HEK293 (cell line): ENCODE measurements around the gene TMEM140.

ENCODE experiments used
- ZBTB7A ChIP-seq: fragments of 450-650 bp; formaldehyde crosslinking; IDR thresholded peaks from 2 replicates; pipeline ENCODE4 v1.5.1; 2016; ENCODE audit warnings: low read depth, missing biosample characterization, missing genetic modification characterization
- TF ChIP-seq, protein P1 (sequence below): fragments of 450-650 bp; formaldehyde crosslinking; IDR thresholded peaks from 2 replicates; pipeline ENCODE4 v1.5.1; 2016; ENCODE audit warnings: missing biosample characterization, missing genetic modification characterization

DNA sequence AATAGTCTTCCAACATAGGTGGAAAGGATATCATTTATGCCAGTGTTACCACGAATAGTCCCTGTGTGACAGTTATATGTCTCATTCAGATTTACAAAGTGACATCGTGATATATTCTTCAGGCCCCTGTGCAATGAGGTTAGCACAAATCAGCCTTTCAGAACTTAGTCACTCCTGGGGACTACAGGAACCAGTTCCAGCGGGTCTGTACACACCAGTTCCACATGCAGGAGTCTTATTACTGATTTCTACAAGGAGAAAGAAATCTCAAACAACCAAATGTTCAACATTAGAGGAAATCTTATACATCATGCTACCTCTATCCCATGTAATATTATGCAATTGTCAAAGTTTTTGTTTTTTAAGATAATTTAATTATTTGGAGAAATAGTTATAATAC, 67.8 kb downstream of the TMEM140 start:
- TF ChIP-seq, protein P1, sequence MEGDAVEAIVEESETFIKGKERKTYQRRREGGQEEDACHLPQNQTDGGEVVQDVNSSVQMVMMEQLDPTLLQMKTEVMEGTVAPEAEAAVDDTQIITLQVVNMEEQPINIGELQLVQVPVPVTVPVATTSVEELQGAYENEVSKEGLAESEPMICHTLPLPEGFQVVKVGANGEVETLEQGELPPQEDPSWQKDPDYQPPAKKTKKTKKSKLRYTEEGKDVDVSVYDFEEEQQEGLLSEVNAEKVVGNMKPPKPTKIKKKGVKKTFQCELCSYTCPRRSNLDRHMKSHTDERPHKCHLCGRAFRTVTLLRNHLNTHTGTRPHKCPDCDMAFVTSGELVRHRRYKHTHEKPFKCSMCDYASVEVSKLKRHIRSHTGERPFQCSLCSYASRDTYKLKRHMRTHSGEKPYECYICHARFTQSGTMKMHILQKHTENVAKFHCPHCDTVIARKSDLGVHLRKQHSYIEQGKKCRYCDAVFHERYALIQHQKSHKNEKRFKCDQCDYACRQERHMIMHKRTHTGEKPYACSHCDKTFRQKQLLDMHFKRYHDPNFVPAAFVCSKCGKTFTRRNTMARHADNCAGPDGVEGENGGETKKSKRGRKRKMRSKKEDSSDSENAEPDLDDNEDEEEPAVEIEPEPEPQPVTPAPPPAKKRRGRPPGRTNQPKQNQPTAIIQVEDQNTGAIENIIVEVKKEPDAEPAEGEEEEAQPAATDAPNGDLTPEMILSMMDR (tag by site-specific recombination) = no peak
- no peak for TF ChIP-seq ZBTB7A (tag by site-specific recombination)
